Uterus (tissue), 2 donors: ENCODE results near the gene BMPR1A.

ENCODE experiments used
- CTCF ChIP-seq, 4 experiments: fragments of 200-600 bp in 2 of 4; fragments of 450-650 bp in 2 of 4; sonication (generic) in 2 of 4; IDR thresholded peaks; one replicate each; pipeline ENCODE4 v1.5.1; 2016 to 2019; ENCODE audit warnings: antibody characterized with exemption in 4 of 4, mild to moderate bottlenecking in 2 of 4, moderate library complexity in 1 of 4
- POLR2A ChIP-seq, 2 donors: fragments of 450-650 bp; IDR thresholded peaks; one replicate each; pipeline ENCODE4 v1.6.1; 2016; ENCODE audit warnings: antibody characterized with exemption in 2 of 2, mild to moderate bottlenecking in 1 of 2, moderate library complexity in 1 of 2

GRCh38 chr10:86755740-86756510 is 494 bp upstream of the BMPR1A start:
- TF ChIP-seq POLR2A (IDR thresholded peaks at IDR 0.05) (peak; percentile 72 to 92), CTCF (IDR thresholded peaks at IDR 0.05) (peak in 1 of 4 experiments; percentile 5)
